Thoracic aorta (tissue), 2 donors: Measurements from ENCODE around the gene TMEM14B. TPM values are rescaled to one million over a fixed set of nuclear protein-coding genes. Genes with fewer than 3 reads are reported as not detected.

Experiments used
- ATAC-seq: fragments of 150-250 bp; one replicate; pipeline ENCODE4 v1.8.0; 2017; ENCODE audit warnings: low read depth; ENCODE audit not compliant: insufficient number of reproducible peaks, low FRiP score
- DNase-seq: peaks from one replicate; pipeline ENCODE4 v3.0.0-alpha.2; 2020; ENCODE audit warnings: low spot score
- H3K27ac ChIP-seq, 2 donors: fragments of 200-600 bp; sonication (generic); 1 replicate in 1 of 2; 2 replicates in 1 of 2; pipeline ENCODE4 v1.5.1; 2016; ENCODE audit warnings: mild to moderate bottlenecking in 2 of 2, moderate library complexity in 2 of 2
- H3K27me3 ChIP-seq: fragments of 200-600 bp; sonication (generic); replicated peaks from 2 replicates; pipeline ENCODE4 v1.6.0; 2016; ENCODE audit warnings: mild to moderate bottlenecking; ENCODE audit not compliant: insufficient read depth
- H3K36me3 ChIP-seq: fragments of 200-600 bp; sonication (generic); one replicate; pipeline ENCODE4 v1.5.1; 2016
- H3K4me1 ChIP-seq, 2 donors: fragments of 200-600 bp; sonication (generic); 1 replicate in 1 of 2; 2 replicates in 1 of 2; pipeline versions ENCODE4 v1.5.1 to v1.6.0; 2016; ENCODE audit warnings: low read depth in 2 of 2, mild to moderate bottlenecking in 1 of 2; ENCODE audit not compliant: control insufficient read depth in 1 of 2
- H3K4me3 ChIP-seq: fragments of 200-600 bp; sonication (generic); 2 replicates; pipeline ENCODE4 v1.5.1; 2016; ENCODE audit warnings: mild to moderate bottlenecking
- H3K9me3 ChIP-seq: fragments of 200-600 bp; sonication (generic); 2 replicates; pipeline ENCODE4 v1.5.1; 2016
- CTCF ChIP-seq: fragments of 200-600 bp; sonication (generic); IDR thresholded peaks from one replicate; pipeline ENCODE4 v1.5.1; 2019; ENCODE audit warnings: antibody characterized with exemption
- total RNA-seq, 2 donors: library from RNA; depleted of rRNA; stranded (reverse); fragments of >200 nt; gene quantifications; one replicate each; pipeline versions ENCODE4 v1.1.0 to v1.2.3, GENCODE V29; 2016

The TMEM14B gene
- total RNA-seq, 2 donors from 2014 or later = 63.4 to 80.7 TPM

GRCh38 chr6:10725716-10726115 is 21.9 kb upstream of the TMEM14B start:
- DNase-seq (no peak), ATAC-seq (no peak)
- Histone ChIP-seq H3K36me3 (peaks cover 24% of the 10 kb centered on the region), H3K4me1 (peaks cover 19 to 44% of the 10 kb centered on the region in 2 donors), H3K27ac (no peak overlapping the region), H3K27me3 (no peaks in the 10 kb centered on the region), H3K4me3 (no peak overlapping the region), H3K9me3 (no peaks in the 10 kb centered on the region)
- no peak for TF ChIP-seq CTCF

GRCh38 chr6:10730254-10730653 is 17.4 kb upstream of the TMEM14B start:
- H3K27me3 ChIP-seq = no peaks in the 10 kb centered on the region
- H3K36me3 ChIP-seq = peaks cover 29% of the 10 kb centered on the region
- peaks cover 0 to 21% of the 10 kb centered on the region in 2 donors for H3K4me1 ChIP-seq
- no peaks in the 10 kb centered on the region for H3K9me3 ChIP-seq
- DNase-seq = no peak
- H3K27ac ChIP-seq = peak overlapping the region in 1 of 2 donors; percentile 8
- no peak for TF ChIP-seq CTCF
- no peak for ATAC-seq
- no peak overlapping the region for H3K4me3 ChIP-seq

GRCh38 chr6:10733151-10733715 is 14.4 kb upstream of the TMEM14B start:
- no peak for TF ChIP-seq CTCF
- Histone ChIP-seq H3K27ac (no peak overlapping the region), H3K4me1 (peaks cover 0 to 13% of the 10 kb centered on the region in 2 donors), H3K4me3 (no peak overlapping the region), H3K9me3 (no peaks in the 10 kb centered on the region), H3K36me3 (peaks cover 16% of the 10 kb centered on the region), H3K27me3 (no peaks in the 10 kb centered on the region)
- DNase-seq (no peak), ATAC-seq (no peak)

- no peak for TF ChIP-seq CTCF
- Histone ChIP-seq H3K27me3 (no peaks in the 10 kb centered on the region), H3K27ac (no peak overlapping the region), H3K36me3 (peaks cover 13% of the 10 kb centered on the region), H3K4me3 (no peak overlapping the region), H3K4me1 (peaks cover 0 to 13% of the 10 kb centered on the region in 2 donors), H3K9me3 (no peaks in the 10 kb centered on the region)
- ATAC-seq (no peak), DNase-seq (no peak)
Measured at GRCh38 chr6:10733863-10734262, 13.7 kb upstream of the TMEM14B start.

GRCh38 chr6:10736731-10737130 is 10.9 kb upstream of the TMEM14B start:
- Histone ChIP-seq H3K27me3 (no peaks in the 10 kb centered on the region), H3K36me3 (peaks cover 5% of the 10 kb centered on the region), H3K4me1 (no peaks in the 10 kb centered on the region), H3K4me3 (no peak overlapping the region), H3K27ac (no peak overlapping the region), H3K9me3 (no peaks in the 10 kb centered on the region)
- ATAC-seq (no peak), DNase-seq (no peak)
- TF ChIP-seq CTCF = no peak
